NB4 (cell line): Measurements from ENCODE around the gene VPS37B.

Experiments
- POLR2A ChIP-seq: IDR thresholded peaks from 2 replicates; pipeline ENCODE4 v1.6.1; 2011; ENCODE audit warnings: mild to moderate bottlenecking; ENCODE audit not compliant: insufficient read length; ENCODE audit errors: extremely low read depth
- TF ChIP-seq, protein P1 (sequence below): IDR thresholded peaks from one replicate; pipeline ENCODE4 v1.5.1; 2012; ENCODE audit warnings: low read depth, low read length
- TF ChIP-seq, protein P2 (sequence below): IDR thresholded peaks from 2 replicates; pipeline ENCODE4 v1.6.1; 2011; ENCODE audit warnings: low read depth, low read length

DNA sequence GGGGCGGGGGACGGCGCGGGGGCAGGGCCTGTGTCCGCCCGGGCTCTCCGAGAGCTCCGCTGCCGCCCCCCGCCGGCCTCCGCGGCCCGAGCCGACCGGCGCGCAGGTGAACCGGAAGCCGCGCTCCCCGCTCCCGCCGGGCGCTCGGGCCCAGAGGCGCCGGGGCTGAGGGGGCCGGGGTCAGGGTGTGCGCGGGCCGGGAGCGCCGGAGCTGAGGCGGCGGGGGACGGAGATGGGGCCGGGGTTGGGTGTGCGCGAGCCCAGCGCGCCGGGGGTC is 60.2 kb downstream of the VPS37B start:
- TF ChIP-seq, protein P1, sequence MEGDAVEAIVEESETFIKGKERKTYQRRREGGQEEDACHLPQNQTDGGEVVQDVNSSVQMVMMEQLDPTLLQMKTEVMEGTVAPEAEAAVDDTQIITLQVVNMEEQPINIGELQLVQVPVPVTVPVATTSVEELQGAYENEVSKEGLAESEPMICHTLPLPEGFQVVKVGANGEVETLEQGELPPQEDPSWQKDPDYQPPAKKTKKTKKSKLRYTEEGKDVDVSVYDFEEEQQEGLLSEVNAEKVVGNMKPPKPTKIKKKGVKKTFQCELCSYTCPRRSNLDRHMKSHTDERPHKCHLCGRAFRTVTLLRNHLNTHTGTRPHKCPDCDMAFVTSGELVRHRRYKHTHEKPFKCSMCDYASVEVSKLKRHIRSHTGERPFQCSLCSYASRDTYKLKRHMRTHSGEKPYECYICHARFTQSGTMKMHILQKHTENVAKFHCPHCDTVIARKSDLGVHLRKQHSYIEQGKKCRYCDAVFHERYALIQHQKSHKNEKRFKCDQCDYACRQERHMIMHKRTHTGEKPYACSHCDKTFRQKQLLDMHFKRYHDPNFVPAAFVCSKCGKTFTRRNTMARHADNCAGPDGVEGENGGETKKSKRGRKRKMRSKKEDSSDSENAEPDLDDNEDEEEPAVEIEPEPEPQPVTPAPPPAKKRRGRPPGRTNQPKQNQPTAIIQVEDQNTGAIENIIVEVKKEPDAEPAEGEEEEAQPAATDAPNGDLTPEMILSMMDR, result no peak
- no peak for TF ChIP-seq POLR2A
- TF ChIP-seq, protein P2, sequence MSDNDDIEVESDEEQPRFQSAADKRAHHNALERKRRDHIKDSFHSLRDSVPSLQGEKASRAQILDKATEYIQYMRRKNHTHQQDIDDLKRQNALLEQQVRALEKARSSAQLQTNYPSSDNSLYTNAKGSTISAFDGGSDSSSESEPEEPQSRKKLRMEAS, result no peak
